OCI-LY3 (cell line): ENCODE measurements around the gene SAMD11.

ENCODE experiments used
- H2AFZ ChIP-seq: fragments of 200-600, 300-600 bp; shearing (Covaris generic); 2 replicates; pipeline ENCODE4 v1.6.0; 2014; ENCODE audit warnings: antibody characterized with exemption, low read depth, low read length
- H3K27ac ChIP-seq: fragments of 200-600, 300-600 bp; sonication (generic); 2 replicates; pipeline ENCODE4 v1.5.1; 2014; ENCODE audit warnings: mild to moderate bottlenecking, low read length, moderate library complexity, mixed read lengths
- H3K27me3 ChIP-seq: fragments of 200-600, 300-600 bp; sonication (generic); 2 replicates; pipeline ENCODE4 v1.6.1; 2014; ENCODE audit warnings: low read depth, low read length, mixed read lengths
- H3K36me3 ChIP-seq: fragments of 200-600, 300-600 bp; sonication (generic); replicated peaks from 2 replicates; pipeline ENCODE3; 2014; ENCODE audit warnings: low read depth, low read length, mixed read lengths
- H3K4me1 ChIP-seq: fragments of 300-600, 200-600 bp; sonication (generic); 2 replicates; pipeline ENCODE4 v1.6.1; 2014; ENCODE audit warnings: low read length, mixed read lengths
- H3K4me2 ChIP-seq: fragments of 200-600, 300-600 bp; sonication (generic); 2 replicates; pipeline ENCODE4 v1.6.1; 2014; ENCODE audit warnings: low read length, mixed read lengths
- H3K4me3 ChIP-seq: fragments of 300-600, 200-600 bp; sonication (generic); 2 replicates; pipeline ENCODE4 v1.5.1; 2014; ENCODE audit warnings: antibody characterized with exemption, mild to moderate bottlenecking, low read length, moderate library complexity
- H3K79me2 ChIP-seq: fragments of 300-600, 200-600 bp; shearing (Covaris generic); 2 replicates; pipeline ENCODE4 v1.6.1; 2014; ENCODE audit warnings: mild to moderate bottlenecking, low read length, mixed read lengths
- H3K9ac ChIP-seq: fragments of 300-600, 200-600 bp; shearing (Covaris generic); 2 replicates; pipeline ENCODE4 v1.6.0; 2014; ENCODE audit warnings: mild to moderate bottlenecking, low read length, moderate library complexity
- H3K9me3 ChIP-seq: fragments of 200-600, 300-600 bp; shearing (Covaris generic); 2 replicates; pipeline ENCODE4 v1.6.1; 2014; ENCODE audit warnings: low read length, mixed read lengths; ENCODE audit not compliant: insufficient read depth
- H4K20me1 ChIP-seq: fragments of 200-600, 300-600 bp; sonication (generic); 2 replicates; pipeline ENCODE4 v1.6.1; 2016; ENCODE audit warnings: low read length, mixed read lengths; ENCODE audit not compliant: insufficient read depth
- CTCF ChIP-seq: fragments of 200-600, 300-600 bp; sonication (generic); IDR thresholded peaks from 2 replicates; pipeline ENCODE4 v1.5.1; 2014; ENCODE audit warnings: antibody characterized with exemption, low read length, low read depth
- EZH2phosphoT487 ChIP-seq: fragments of 200-600 bp; shearing (Covaris generic); IDR thresholded peaks from 2 replicates; pipeline ENCODE4 v1.6.1; 2018; ENCODE audit warnings: antibody characterized with exemption, mixed run types, low read depth

Gene SAMD11

GRCh38 chr1:912740-913301 is 10.9 kb upstream of the SAMD11 start:
- no peaks in the 10 kb centered on the region for H3K9me3 ChIP-seq
- no peak overlapping the region for H3K4me3 ChIP-seq
- no peak for TF ChIP-seq CTCF
- no peak for TF ChIP-seq EZH2phosphoT487
- H3K4me1 ChIP-seq, result no peaks in the 10 kb centered on the region
- no peaks in the 10 kb centered on the region for H3K36me3 ChIP-seq
- H3K9ac ChIP-seq, result no peak overlapping the region
- H3K27me3 ChIP-seq, result peaks cover 29% of the 10 kb centered on the region
- no peak overlapping the region for H2AFZ ChIP-seq
- H3K79me2 ChIP-seq, result no peaks in the 10 kb centered on the region
- H3K27ac ChIP-seq, result no peak overlapping the region
- H3K4me2 ChIP-seq, result no peak overlapping the region
- H4K20me1 ChIP-seq, result no peaks in the 10 kb centered on the region

DNA sequence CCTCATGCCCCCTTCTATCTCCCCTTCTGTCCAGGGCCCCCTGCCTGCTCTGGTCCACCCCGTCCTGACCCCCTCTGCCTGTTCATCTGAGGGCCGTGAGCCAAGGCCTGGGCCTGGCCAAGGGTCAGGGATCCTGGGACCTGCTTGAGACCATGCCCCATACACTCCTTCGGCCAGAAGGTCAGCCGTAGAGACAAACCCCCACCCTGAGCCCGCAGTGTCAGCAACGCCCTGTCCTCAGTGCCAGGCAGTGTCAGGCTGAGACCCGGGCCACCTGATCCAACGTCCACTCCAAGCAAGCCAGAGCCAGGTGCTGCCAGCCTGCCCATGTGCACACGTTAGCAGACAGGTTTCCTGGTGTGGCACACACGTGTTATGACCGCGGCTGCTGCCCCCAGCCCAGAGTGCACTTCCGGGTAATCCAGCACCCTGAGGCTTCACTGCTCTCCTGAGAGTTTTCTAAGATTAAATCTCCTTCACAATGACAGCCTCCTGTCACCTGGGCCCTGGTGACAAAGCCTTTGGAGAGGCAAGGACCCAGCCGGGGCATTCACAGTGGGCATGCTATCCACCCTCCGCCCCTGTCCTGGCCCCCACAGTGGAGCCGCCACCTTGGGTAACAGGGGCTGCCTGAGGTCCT is 10.1 kb upstream of the SAMD11 start:
- no peak for TF ChIP-seq CTCF
- no peak for TF ChIP-seq EZH2phosphoT487
- Histone ChIP-seq H3K79me2 (no peaks in the 10 kb centered on the region), H3K4me2 (no peak overlapping the region), H3K27ac (no peak overlapping the region), H3K27me3 (peaks cover 34% of the 10 kb centered on the region), H3K9ac (no peak overlapping the region), H3K4me1 (no peaks in the 10 kb centered on the region), H3K9me3 (no peaks in the 10 kb centered on the region), H2AFZ (no peak overlapping the region), H3K36me3 (no peaks in the 10 kb centered on the region), H4K20me1 (no peaks in the 10 kb centered on the region), H3K4me3 (no peak overlapping the region)

DNA sequence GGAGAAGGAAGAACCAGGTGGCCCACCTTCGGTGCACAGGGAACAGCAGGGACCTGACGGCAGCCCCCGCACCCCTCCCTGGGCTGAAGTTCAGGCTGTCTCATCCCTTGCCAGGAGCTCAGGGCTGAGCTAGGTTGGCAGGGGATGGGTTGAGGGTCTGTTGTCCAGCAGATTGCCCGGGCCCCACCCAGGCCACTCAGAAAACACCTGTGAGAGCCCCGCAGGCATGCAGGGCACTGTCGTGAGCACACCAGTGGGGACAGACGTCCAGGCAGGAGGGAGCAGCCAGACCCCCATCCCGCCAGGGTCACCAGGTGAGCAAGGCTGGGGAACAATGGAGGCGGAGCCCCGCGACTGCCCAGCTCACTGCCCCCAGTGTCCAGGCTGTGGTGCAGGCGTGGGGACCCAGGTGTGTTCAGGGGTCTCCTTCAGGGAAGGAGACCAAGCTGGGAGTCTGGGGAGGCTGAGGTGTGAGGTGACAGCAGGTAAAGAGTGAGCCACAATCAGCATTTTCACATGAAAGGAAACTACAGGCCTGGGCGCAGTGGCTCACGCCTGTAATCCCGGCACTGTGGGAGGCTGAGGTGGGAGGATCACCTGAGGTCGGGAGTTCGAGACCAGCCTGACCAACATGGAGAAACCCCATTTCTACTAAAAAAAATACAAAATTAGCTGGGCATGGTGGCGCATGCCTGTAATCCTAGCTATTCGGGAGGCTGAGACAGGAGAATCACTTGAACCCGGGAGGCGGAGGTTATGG is 9.4 kb upstream of the SAMD11 start:
- Histone ChIP-seq H3K79me2 (no peaks in the 10 kb centered on the region), H3K4me1 (no peaks in the 10 kb centered on the region), H3K4me2 (no peak overlapping the region), H2AFZ (no peak overlapping the region), H3K4me3 (no peak overlapping the region), H3K36me3 (no peaks in the 10 kb centered on the region), H3K27me3 (peaks cover 34% of the 10 kb centered on the region), H4K20me1 (no peaks in the 10 kb centered on the region), H3K9ac (no peak overlapping the region), H3K9me3 (no peaks in the 10 kb centered on the region), H3K27ac (no peak overlapping the region)
- no peak for TF ChIP-seq EZH2phosphoT487
- TF ChIP-seq CTCF, result no peak

DNA sequence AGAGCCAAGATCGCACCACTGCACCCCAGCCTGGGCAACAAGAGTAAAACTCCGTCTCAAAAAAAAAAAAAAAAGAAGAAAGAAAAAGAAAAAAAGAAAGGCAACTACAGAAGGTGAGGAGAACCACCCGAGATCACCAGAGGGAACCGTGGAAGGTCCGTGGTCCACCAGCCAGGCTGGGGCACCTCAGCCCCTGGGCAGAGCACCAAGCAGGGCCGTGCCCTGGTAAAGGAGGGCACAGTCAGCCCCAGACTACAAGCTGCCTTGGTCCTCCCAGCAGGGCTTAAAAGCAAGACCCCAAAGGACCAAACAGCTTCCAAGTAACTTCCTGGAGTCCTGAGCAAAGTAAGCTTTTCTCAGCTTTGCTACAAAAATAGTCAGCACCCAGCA is 8.8 kb upstream of the SAMD11 start:
- Histone ChIP-seq H3K4me1 (no peaks in the 10 kb centered on the region), H3K79me2 (no peaks in the 10 kb centered on the region), H2AFZ (no peak overlapping the region), H3K36me3 (no peaks in the 10 kb centered on the region), H3K4me3 (no peak overlapping the region), H3K27me3 (peaks cover 34% of the 10 kb centered on the region), H4K20me1 (no peaks in the 10 kb centered on the region), H3K9ac (no peak overlapping the region), H3K27ac (no peak overlapping the region), H3K4me2 (no peak overlapping the region), H3K9me3 (no peaks in the 10 kb centered on the region)
- TF ChIP-seq CTCF, result no peak
- TF ChIP-seq EZH2phosphoT487, result no peak
